ENCODE measurements around the gene TJAP1.
"Not testable (repeated sequence)": the region's sequence is repeated elsewhere in the genome, so short reads cannot be mapped to it uniquely, and the experiment has no call there.

Gene TJAP1

DNA sequence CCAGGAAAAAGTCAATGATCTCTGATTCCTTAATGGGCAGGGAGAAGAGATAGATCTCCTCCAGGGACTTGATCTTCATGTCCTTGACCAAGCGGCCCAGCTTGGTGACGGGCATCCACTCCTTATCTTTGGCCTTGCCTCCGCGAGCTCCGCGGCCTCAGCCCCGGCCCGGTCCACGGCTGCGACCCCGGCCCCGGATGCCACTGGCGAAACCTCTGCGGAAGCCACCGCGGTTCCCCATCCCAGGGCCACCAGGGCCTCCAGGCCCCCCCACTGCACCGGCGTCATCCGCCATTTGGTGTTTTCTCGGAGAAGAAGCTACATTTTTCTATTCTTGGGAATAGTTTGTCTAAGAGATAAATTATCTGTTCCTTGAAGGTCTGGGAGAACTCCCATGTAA lies 62.0 kb downstream of the TJAP1 start:
- DNase-seq = not testable (repeated sequence)

DNA sequence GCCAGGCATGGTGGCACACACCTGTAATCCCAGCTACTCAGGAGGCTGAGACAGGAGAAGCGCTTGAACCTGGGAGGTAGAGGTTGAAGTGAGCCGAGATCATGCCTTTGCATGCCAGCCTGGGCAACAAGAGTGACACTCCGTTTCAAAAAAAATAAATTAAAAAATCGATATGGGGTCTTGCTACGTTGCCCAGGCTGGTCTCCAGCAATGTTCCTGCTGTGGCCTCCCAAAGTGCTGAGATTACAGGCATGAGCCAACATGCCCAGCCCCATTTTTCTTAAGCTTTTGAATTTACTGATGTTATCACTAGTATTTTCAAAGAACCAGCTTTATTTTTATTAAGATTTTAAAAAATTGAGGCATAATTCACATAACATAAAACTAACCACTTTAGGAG lies 63.1 kb downstream of the TJAP1 start:
- DNase-seq = no peak

DNA sequence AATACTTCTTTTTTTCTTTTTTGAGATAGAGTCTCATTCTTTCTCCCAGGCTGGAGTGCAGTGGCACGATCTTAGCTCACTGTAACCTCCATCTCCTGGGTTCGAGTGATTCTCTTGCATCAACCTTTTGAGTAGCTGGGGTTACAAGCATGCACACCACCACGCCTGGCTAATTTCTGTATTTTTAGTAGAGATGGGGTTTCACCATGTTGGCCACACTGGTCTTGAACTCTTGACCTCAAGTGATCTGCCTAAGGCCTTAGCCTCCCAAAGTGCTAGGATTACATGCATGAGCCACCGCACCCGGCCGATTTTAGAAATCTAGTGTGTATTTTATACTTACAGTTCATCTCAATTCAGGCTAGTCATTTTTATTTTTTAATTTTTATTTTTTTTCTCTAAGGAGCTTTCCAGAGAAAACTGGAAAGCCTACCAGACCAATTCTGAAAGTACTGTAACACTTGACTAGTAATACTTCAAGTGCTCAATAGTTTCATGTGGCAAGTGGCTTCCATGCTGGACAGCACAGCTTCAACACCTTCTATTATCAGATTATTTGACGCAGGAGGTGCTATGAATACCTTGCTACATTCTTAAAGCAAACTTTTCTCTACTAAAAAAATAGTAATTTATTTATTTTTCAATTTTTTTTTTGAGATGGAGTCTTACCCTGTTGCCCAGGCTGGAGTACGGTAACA lies 64.6 kb downstream of the TJAP1 start:
- DNase-seq = no peak

DNA sequence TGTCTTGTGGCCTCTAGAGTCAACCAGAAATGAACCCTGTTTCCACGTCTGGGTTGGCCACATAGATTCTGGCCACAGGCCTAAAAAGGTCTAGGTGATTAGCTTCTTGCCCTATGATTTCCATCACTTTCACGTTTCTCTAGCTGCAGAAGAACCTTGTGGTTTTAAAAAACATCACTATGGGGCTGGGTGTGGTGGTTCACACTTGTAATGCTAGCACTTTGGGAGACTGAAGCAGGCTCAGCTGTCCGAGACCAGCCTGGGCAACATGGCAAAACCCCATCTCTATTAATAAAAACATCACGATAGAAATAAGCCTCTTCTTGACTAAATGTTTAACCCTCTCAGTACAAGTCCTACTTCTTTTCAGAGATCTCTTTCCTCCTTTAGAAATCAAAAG lies 67.1 kb downstream of the TJAP1 start:
- DNase-seq = no peak

DNA sequence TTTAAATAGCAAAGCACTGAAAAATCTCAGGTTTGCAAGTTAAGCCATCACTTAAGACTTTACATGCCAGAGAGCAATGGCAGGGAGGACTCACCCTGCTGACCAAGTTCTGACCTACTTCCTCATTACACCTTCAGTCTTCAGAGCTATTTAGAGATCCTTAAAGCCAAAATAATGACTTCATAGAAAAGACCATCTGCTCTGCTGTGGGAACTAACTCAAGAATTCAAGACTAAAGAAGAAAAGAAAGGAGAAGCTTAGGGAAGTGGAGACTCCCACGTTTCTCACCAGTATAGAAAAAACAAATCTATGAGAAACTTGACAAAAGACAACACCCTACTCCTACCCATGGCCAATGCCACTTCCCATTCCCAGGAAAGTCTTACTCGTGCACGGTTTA lies 69.9 kb downstream of the TJAP1 start:
- DNase-seq = no peak

Data from KG1 (cell line).